CD4-positive, alpha-beta T cell treated with Interleukin-15 for 1 hour (primary cell): ENCODE results near the gene ACAD11.

ENCODE experiments used
- DNase-seq: peaks from one replicate; pipeline ENCODE4 v3.0.0-alpha.2; 2020

The ACAD11 gene

GRCh38 chr3:132659365-132660051 is at the start of gene ACAD11:
TSS of gene ACAD11 (minus strand) at chr3:132659809. CDS start at chr3:132659751, 58 bp downstream.
- DNase-seq, result peak; percentile 26

- no peak for DNase-seq
Measured at GRCh38 chr3:132703733-132704132, 44.1 kb upstream of the ACAD11 start.

GRCh38 chr3:132695422-132695821 is 35.8 kb upstream of the ACAD11 start:
- no peak for DNase-seq

GRCh38 chr3:132694991-132695390 is 35.4 kb upstream of the ACAD11 start:
- DNase-seq, result no peak

GRCh38 chr3:132690040-132690439 is 30.4 kb upstream of the ACAD11 start:
- DNase-seq, result no peak

GRCh38 chr3:132682201-132682600 is 22.6 kb upstream of the ACAD11 start:
- no peak for DNase-seq

- DNase-seq, result no peak
Measured at GRCh38 chr3:132681421-132681820, 21.8 kb upstream of the ACAD11 start.

GRCh38 chr3:132679911-132680310 is 20.3 kb upstream of the ACAD11 start:
- no peak for DNase-seq

GRCh38 chr3:132675408-132675807 is 15.8 kb upstream of the ACAD11 start:
- no peak for DNase-seq

- no peak for DNase-seq
Measured at GRCh38 chr3:132669256-132669777, 9.7 kb upstream of the ACAD11 start.

GRCh38 chr3:132665230-132665745 is 5.7 kb upstream of the ACAD11 start:
- no peak for DNase-seq

GRCh38 chr3:132662212-132662611 is 2.6 kb upstream of the ACAD11 start:
- no peak for DNase-seq

GRCh38 chr3:132661101-132661500 is 1.5 kb upstream of the ACAD11 start:
- no peak for DNase-seq

- no peak for DNase-seq
Measured at GRCh38 chr3:132660811-132661070, 1.1 kb upstream of the ACAD11 start.

- peak; percentile 66 for DNase-seq
Measured at GRCh38 chr3:132660052-132660810, 622 bp upstream of the ACAD11 start, which contains the start of gene UBA5. TSS of gene UBA5 (plus strand) at chr3:132660329. CDS start at chr3:132660538, 209 bp downstream.

GRCh38 chr3:132659000-132659364 is 627 bp downstream of the ACAD11 start:
- DNase-seq, result no peak

GRCh38 chr3:132657869-132658747 is 1.5 kb downstream of the ACAD11 start:
- no peak for DNase-seq

GRCh38 chr3:132655471-132655870 is 4.1 kb downstream of the ACAD11 start:
- DNase-seq, result no peak

GRCh38 chr3:132654721-132655120 is 4.9 kb downstream of the ACAD11 start:
- DNase-seq, result no peak

GRCh38 chr3:132654190-132654589 is 5.4 kb downstream of the ACAD11 start:
- no peak for DNase-seq

GRCh38 chr3:132652640-132653270 is 6.9 kb downstream of the ACAD11 start:
- no peak for DNase-seq

- DNase-seq, result no peak
Measured at GRCh38 chr3:132650153-132650552, 9.5 kb downstream of the ACAD11 start.

GRCh38 chr3:132645058-132645457 is 14.6 kb downstream of the ACAD11 start:
- DNase-seq, result no peak
